ENCODE results near the gene TRIM34.

- TF ChIP-seq, protein P1, sequence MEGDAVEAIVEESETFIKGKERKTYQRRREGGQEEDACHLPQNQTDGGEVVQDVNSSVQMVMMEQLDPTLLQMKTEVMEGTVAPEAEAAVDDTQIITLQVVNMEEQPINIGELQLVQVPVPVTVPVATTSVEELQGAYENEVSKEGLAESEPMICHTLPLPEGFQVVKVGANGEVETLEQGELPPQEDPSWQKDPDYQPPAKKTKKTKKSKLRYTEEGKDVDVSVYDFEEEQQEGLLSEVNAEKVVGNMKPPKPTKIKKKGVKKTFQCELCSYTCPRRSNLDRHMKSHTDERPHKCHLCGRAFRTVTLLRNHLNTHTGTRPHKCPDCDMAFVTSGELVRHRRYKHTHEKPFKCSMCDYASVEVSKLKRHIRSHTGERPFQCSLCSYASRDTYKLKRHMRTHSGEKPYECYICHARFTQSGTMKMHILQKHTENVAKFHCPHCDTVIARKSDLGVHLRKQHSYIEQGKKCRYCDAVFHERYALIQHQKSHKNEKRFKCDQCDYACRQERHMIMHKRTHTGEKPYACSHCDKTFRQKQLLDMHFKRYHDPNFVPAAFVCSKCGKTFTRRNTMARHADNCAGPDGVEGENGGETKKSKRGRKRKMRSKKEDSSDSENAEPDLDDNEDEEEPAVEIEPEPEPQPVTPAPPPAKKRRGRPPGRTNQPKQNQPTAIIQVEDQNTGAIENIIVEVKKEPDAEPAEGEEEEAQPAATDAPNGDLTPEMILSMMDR (IDR thresholded peaks at IDR 0.05) = peak; percentile 45 to 55 (median 55)
- no peak for TF ChIP-seq POLR2A (IDR thresholded peaks at IDR 0.05)
Measured at GRCh38 chr11:5600374-5600851, 24.4 kb upstream of the TRIM34 start.

Measured in testis (tissue), 2 donors.